IMR-90 (cell line): Measurements from ENCODE around the gene JAK1.

ENCODE experiments used
- CTCF ChIP-seq: conservative IDR thresholded peaks from 2 replicates; pipeline ENCODE4 v1.5.1; 2012; ENCODE audit warnings: mild to moderate bottlenecking, low read depth, low read length, improper control_type of control experiment
- FOS ChIP-seq: fragments of 150-350 bp; IDR thresholded peaks from 2 replicates; pipeline ENCODE4 v1.6.1; 2016; ENCODE audit warnings: low read depth, low read length
- MXI1 ChIP-seq: IDR thresholded peaks from 2 replicates; pipeline ENCODE4 v1.6.1; 2012; ENCODE audit warnings: low read depth, mild to moderate bottlenecking, low read length, moderate library complexity, borderline replicate concordance
- POLR2A ChIP-seq: IDR thresholded peaks from 2 replicates; pipeline ENCODE4 v1.6.1; 2012; ENCODE audit warnings: mild to moderate bottlenecking, low read depth, low read length
- TF ChIP-seq, protein P1 (sequence below): fragments of 150-350 bp; IDR thresholded peaks from 2 replicates; pipeline ENCODE4 v1.6.1; 2017; ENCODE audit warnings: mild to moderate bottlenecking, antibody characterized with exemption, low read length, low read depth

DNA sequence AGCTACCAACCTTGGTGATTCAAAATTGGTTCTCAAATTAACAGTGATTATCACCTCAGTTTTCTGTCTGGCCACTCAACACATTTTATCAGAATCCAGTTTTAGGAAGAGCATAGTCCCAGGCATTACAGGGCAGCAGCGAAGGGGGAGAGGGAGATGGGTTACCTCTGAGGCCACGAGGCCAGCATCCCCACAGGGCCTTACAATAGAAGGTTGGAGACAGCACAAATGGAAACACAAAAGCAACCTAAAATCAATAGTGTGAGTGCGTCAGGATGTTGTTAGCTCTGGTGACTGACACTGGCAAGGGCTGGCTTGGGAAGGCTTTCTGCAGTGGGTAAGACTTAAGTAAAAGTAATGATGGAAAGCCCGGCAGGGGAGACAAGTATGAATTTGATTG lies 79.5 kb downstream of the JAK1 start:
- TF ChIP-seq CTCF (no peak), POLR2A (no peak), FOS (no peak), MXI1 (no peak)
- TF ChIP-seq, protein P1, sequence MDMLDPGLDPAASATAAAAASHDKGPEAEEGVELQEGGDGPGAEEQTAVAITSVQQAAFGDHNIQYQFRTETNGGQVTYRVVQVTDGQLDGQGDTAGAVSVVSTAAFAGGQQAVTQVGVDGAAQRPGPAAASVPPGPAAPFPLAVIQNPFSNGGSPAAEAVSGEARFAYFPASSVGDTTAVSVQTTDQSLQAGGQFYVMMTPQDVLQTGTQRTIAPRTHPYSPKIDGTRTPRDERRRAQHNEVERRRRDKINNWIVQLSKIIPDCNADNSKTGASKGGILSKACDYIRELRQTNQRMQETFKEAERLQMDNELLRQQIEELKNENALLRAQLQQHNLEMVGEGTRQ = no peak
